Astrocyte of the cerebellum (primary cell): ENCODE measurements around the gene COX5B.
"Not testable (repeated sequence)": the region's sequence is repeated elsewhere in the genome, so short reads cannot be mapped to it uniquely, and the experiment has no call there.

ENCODE experiments used
- DNase-seq: peaks from one replicate; pipeline ENCODE4 v3.0.0-alpha.2; 2011; ENCODE audit warnings: low read depth
- H3K4me3 ChIP-seq: 2 replicates; pipeline ENCODE4 v1.5.1; 2011; ENCODE audit warnings: mild to moderate bottlenecking, low read depth, low read length, moderate library complexity
- CTCF ChIP-seq: IDR thresholded peaks from 2 replicates; pipeline ENCODE4 v1.5.1; 2012; ENCODE audit warnings: low read length, low read depth, moderate library complexity, mild to moderate bottlenecking; ENCODE audit errors: missing control alignments
- in situ Hi-C: cut with HindIII; loops from 2 replicates; pipeline ENCODE4 v1.10.0; 2017; ENCODE audit warnings: low sequenced_read_pairs

Gene COX5B

GRCh38 chr2:97673182-97673914 lies 27.5 kb downstream of the COX5B start:
- in situ Hi-C loops, result no loop called here
- H3K4me3 ChIP-seq, result no peak overlapping the region
- DNase-seq, result no peak
- no peak for TF ChIP-seq CTCF

DNA sequence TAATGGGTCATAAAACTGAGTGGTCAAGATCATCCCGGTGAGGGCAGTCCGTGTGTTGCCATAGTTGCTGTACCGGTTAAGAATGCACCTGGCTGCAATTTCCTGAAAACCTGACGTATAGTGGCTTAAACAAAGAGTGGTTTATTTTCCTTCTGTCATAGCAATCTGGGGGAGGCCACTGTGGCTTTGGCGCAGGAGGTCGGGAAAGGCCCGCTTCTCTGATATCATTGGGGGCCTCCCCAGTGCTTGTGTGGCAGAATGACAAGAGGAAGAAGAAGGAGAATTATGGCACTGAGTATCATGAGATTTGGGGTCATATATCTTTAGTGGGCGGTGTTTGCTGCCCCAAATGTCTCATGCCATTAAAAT lies 28.0 kb downstream of the COX5B start:
- DNase-seq, result no peak
- in situ Hi-C loops, result no loop called here

GRCh38 chr2:97675430-97676113 lies 29.7 kb downstream of the COX5B start:
- no peak for DNase-seq
- TF ChIP-seq CTCF, result no peak
- no peak overlapping the region for H3K4me3 ChIP-seq
- in situ Hi-C loops, result no loop called here

More for the DNA sequence above, 28.0 kb downstream of the COX5B start:
- no peak for TF ChIP-seq CTCF
- no peak overlapping the region for H3K4me3 ChIP-seq

- DNase-seq, result no peak
- in situ Hi-C loops, result no loop called here
- no peak overlapping the region for H3K4me3 ChIP-seq
- no peak for TF ChIP-seq CTCF
Measured at GRCh38 chr2:97676620-97677019, 30.8 kb downstream of the COX5B start.

DNA sequence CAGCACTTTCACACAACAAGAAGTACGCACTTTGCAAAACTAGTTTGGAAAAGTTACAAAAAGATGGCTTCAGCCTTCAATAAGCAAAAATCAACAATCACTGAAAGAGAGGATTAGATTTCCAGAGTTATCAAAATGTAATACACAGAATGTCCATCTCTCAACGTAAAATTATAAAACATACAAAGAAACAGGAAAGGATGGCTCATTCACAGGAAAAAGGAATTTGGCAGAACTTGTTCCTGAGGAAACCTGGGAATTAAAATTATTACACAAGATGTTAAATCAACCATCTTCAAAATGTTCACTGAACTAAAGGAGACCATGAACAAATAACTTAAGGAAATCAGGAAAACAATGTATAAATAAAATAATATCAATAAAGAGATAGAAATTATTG lies 31.6 kb downstream of the COX5B start:
- H3K4me3 ChIP-seq, result no peak overlapping the region
- TF ChIP-seq CTCF, result no peak
- DNase-seq, result no peak
- in situ Hi-C loops, result no loop called here

DNA sequence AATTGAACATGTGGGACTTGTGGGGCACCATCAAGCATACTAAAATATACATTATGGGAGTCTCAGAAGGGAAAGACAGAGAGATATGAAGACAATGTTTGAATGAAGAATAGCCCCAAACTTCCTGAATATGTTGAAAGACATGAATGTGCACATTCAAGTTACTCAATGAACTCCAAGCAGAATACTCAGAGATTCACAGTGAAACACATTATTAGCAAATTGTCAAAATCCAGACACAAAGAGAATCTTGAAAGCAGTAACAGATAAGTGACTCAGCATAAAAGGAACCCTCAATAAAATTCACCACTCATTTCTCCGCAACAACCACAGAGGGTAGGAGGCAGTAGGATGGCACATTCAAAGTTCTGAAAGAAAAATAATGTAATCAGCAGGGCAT lies 32.4 kb downstream of the COX5B start:
- no peak overlapping the region for H3K4me3 ChIP-seq
- in situ Hi-C loops, result no loop called here
- DNase-seq, result no peak
- no peak for TF ChIP-seq CTCF

- DNase-seq, in situ Hi-C loops, H3K4me3 ChIP-seq: not testable (repeated sequence)
Measured at GRCh38 chr2:97687235-97687634, 41.4 kb downstream of the COX5B start.
